Sigmoid colon (tissue), 7 donors: ENCODE results near the gene ATG4C. TPM values are rescaled to one million over a fixed set of nuclear protein-coding genes. Genes with fewer than 3 reads are reported as not detected.
"Not testable (repeated sequence)": the region's sequence is repeated elsewhere in the genome, so short reads cannot be mapped to it uniquely, and the experiment has no call there.

ENCODE experiments used
- DNase-seq: peaks from one replicate; pipeline ENCODE4 v3.0.0-alpha.2; 2019
- H3K27ac ChIP-seq, 4 donors: fragments of 200-600 bp; sonication (generic); one replicate each; pipeline ENCODE4 v1.5.1; 2016 to 2019; ENCODE audit warnings: mild to moderate bottlenecking in 1 of 4
- H3K27me3 ChIP-seq, 3 donors: fragments of 200-600 bp; sonication (generic); one replicate each; pipeline ENCODE4 v1.5.1; 2019; ENCODE audit warnings: mild to moderate bottlenecking in 1 of 3
- H3K36me3 ChIP-seq, 4 donors: fragments of 200-600 bp; sonication (generic); one replicate each; pipeline ENCODE4 v1.5.1; 2016 to 2019
- H3K4me1 ChIP-seq, 4 donors: fragments of 200-600 bp; sonication (generic); one replicate each; pipeline ENCODE4 v1.5.1; 2017 to 2019
- H3K4me3 ChIP-seq, 4 donors: fragments of 200-600 bp; sonication (generic); one replicate each; pipeline ENCODE4 v1.5.1; 2017 to 2019; ENCODE audit warnings: mild to moderate bottlenecking in 2 of 4, moderate library complexity in 1 of 4
- H3K9me3 ChIP-seq, 4 donors: fragments of 200-600 bp in 3 of 4; sonication (generic) in 3 of 4; one replicate each; pipeline versions ENCODE4 v1.5.1 to v1.6.1; 2013 to 2019
- CTCF ChIP-seq, 4 experiments: fragments of 450-650 bp in 3 of 4; fragments of 200-600 bp in 1 of 4; IDR thresholded peaks; one replicate each; pipeline ENCODE4 v1.5.1; 2016 to 2019; ENCODE audit warnings: antibody characterized with exemption in 4 of 4, mild to moderate bottlenecking in 3 of 4, moderate library complexity in 2 of 4
- EP300 ChIP-seq, 4 donors: sonication (generic); formaldehyde crosslinking; IDR thresholded peaks; one replicate each; pipeline ENCODE4 v1.6.1; 2017; ENCODE audit warnings: antibody characterized with exemption in 4 of 4
- POLR2A ChIP-seq, 2 donors: fragments of 450-650 bp; IDR thresholded peaks; one replicate each; pipeline ENCODE4 v1.6.1; 2016; ENCODE audit warnings: antibody characterized with exemption in 2 of 2, mild to moderate bottlenecking in 2 of 2, moderate library complexity in 2 of 2
- POLR2AphosphoS5 ChIP-seq, 4 donors: sonication (generic); formaldehyde crosslinking; IDR thresholded peaks; one replicate each; pipeline ENCODE4 v1.6.1; 2017; ENCODE audit warnings: antibody characterized with exemption in 4 of 4
- WGBS, 2 donors: extraction: QIAGEN DNeasy Blood & Tissue Kit; methylation state at CpG; one replicate each; pipeline ENCODE4 v1.1.7; 2013; 5-methylcytosine and 5-hydroxymethylcytosine counted together
- intact Hi-C: fragments of 100-400 bp; cut with DNase I; formaldehyde crosslinking; loops from one replicate; pipeline ENCODE4 v1.15.1; 2023
- polyA plus RNA-seq, 3 donors: library from polyadenylated mRNA; stranded (reverse); fragments of 200-250 nt; gene quantifications; one replicate each; pipeline ENCODE4 v1.2.3, GENCODE V29; 2013
- total RNA-seq, 4 donors: library from RNA; depleted of rRNA; stranded (reverse); fragments of >200 nt; gene quantifications; one replicate each; pipeline ENCODE4 v1.1.0, GENCODE V29; 2016
- donor health status: healthy with polysubstance abuse.
- donor health status: Bipolar disorder and iron deficiency.
- donor health status: healthy.

The ATG4C gene
- total and polyA plus RNA-seq, 7 donors, result 3.6 to 15.5 (median 9.0) TPM

GRCh38 chr1:62774971-62775595 lies 8.8 kb upstream of the ATG4C start:
- intact Hi-C loops, result no loop called here
- Histone ChIP-seq H3K4me3 (no peak overlapping the region), H3K9me3 (peaks cover 0 to 7% (median 3%) of the 10 kb centered on the region in 4 donors), H3K27ac (no peak overlapping the region), H3K27me3 (no peaks in the 10 kb centered on the region), H3K36me3 (no peaks in the 10 kb centered on the region), H3K4me1 (no peaks in the 10 kb centered on the region)
- no peak for DNase-seq
- 78 to 87% methylated on average over 3 of the region's 3 CpGs for WGBS, 2 donors
- TF ChIP-seq EP300 (IDR thresholded peaks at IDR 0.05) (no peak), POLR2AphosphoS5 (IDR thresholded peaks at IDR 0.05) (no peak), POLR2A (IDR thresholded peaks at IDR 0.05) (no peak), CTCF (IDR thresholded peaks at IDR 0.05) (no peak)

GRCh38 chr1:62778208-62778607 lies 5.7 kb upstream of the ATG4C start:
- intact Hi-C loops, result no loop called here
- Histone ChIP-seq H3K27me3 (no peaks in the 10 kb centered on the region), H3K9me3 (peaks cover 0 to 5% (median 0%) of the 10 kb centered on the region in 4 donors), H3K27ac (no peak overlapping the region), H3K4me1 (no peaks in the 10 kb centered on the region), H3K4me3 (no peak overlapping the region), H3K36me3 (no peaks in the 10 kb centered on the region)
- no peak for TF ChIP-seq POLR2AphosphoS5 (IDR thresholded peaks at IDR 0.05)
- 64 to 80% methylated on average over 2 of the region's 2 CpGs for WGBS, 2 donors
- DNase-seq, result no peak

GRCh38 chr1:62781841-62782543 lies 1.9 kb upstream of the ATG4C start:
- no peak for DNase-seq
- peaks cover 0 to 17% (median 8%) of the 10 kb centered on the region in 4 donors for H3K4me1 ChIP-seq
- no peak overlapping the region for H3K4me3 ChIP-seq
- 69 to 82% methylated on average over 3 of the region's 3 CpGs for WGBS, 2 donors
- no peak overlapping the region for H3K27ac ChIP-seq
- no peak for TF ChIP-seq POLR2A (IDR thresholded peaks at IDR 0.05)
- TF ChIP-seq EP300 (IDR thresholded peaks at IDR 0.05), result no peak
- TF ChIP-seq POLR2AphosphoS5 (IDR thresholded peaks at IDR 0.05), result no peak
- no peak for TF ChIP-seq CTCF (IDR thresholded peaks at IDR 0.05)
- no peaks in the 10 kb centered on the region for H3K9me3 ChIP-seq
- no peaks in the 10 kb centered on the region for H3K36me3 ChIP-seq
- no peaks in the 10 kb centered on the region for H3K27me3 ChIP-seq
- intact Hi-C loops, result loop anchor here (5.0 kb wide), 1 partner anchor 345 kb away; the partner anchor contains the start of gene USP1

GRCh38 chr1:62782544-62783212 lies 1.3 kb upstream of the ATG4C start:
- DNase-seq, H3K27me3 ChIP-seq, H3K9me3 ChIP-seq, H3K36me3 ChIP-seq: not testable (repeated sequence)
- peak overlapping the region in 3 of 4 donors; percentile 65 to 78 (median 77) for H3K4me3 ChIP-seq
- 88% methylated on average over 23 of the region's 23 CpGs for WGBS, 2 donors
- H3K27ac ChIP-seq, result peak overlapping the region in 1 of 4 donors; percentile 93
- intact Hi-C loops, result loop anchor here (5.0 kb wide), 1 partner anchor 345 kb away; the partner anchor contains the start of gene USP1
- peaks cover 0 to 17% (median 8%) of the 10 kb centered on the region in 4 donors for H3K4me1 ChIP-seq

GRCh38 chr1:62784509-62785365 lies 805 bp downstream of the ATG4C start:
- TF ChIP-seq CTCF (IDR thresholded peaks at IDR 0.05), result no peak
- no peak for TF ChIP-seq POLR2AphosphoS5 (IDR thresholded peaks at IDR 0.05)
- TF ChIP-seq EP300 (IDR thresholded peaks at IDR 0.05), result no peak
- TF ChIP-seq POLR2A (IDR thresholded peaks at IDR 0.05), result no peak
- H3K27ac ChIP-seq, result peak overlapping the region; percentile 87 to 95 (median 92)

More at GRCh38 chr1:62784509-62785365, 805 bp downstream of the ATG4C start:
- DNase-seq, result no peak
- 11 to 13% methylated on average over 12 of the region's 12 CpGs for WGBS, 2 donors
- H3K4me1 ChIP-seq, result peaks cover 0 to 17% (median 8%) of the 10 kb centered on the region in 4 donors
- H3K9me3 ChIP-seq, result no peaks in the 10 kb centered on the region
- peak overlapping the region; percentile 62 to 78 (median 71) for H3K4me3 ChIP-seq
- no peaks in the 10 kb centered on the region for H3K27me3 ChIP-seq
- intact Hi-C loops, result loop anchor here (5.0 kb wide), 1 partner anchor 347 kb away; the partner anchor contains the start of gene USP1
- H3K36me3 ChIP-seq, result no peaks in the 10 kb centered on the region
